HG03342 (cell line): ENCODE results near the gene CYP27B1.
A peak's percentile ranks its signal among the peaks of the same experiment; 100 is the strongest.

Experiments
- ATAC-seq: cut with Tn5 transposase; IDR thresholded peaks from one replicate; pipeline ENCODE4 v1.9.1; 2021; ENCODE audit warnings: mild to moderate bottlenecking, moderate library complexity; ENCODE audit not compliant: unreplicated experiment

Gene CYP27B1

DNA sequence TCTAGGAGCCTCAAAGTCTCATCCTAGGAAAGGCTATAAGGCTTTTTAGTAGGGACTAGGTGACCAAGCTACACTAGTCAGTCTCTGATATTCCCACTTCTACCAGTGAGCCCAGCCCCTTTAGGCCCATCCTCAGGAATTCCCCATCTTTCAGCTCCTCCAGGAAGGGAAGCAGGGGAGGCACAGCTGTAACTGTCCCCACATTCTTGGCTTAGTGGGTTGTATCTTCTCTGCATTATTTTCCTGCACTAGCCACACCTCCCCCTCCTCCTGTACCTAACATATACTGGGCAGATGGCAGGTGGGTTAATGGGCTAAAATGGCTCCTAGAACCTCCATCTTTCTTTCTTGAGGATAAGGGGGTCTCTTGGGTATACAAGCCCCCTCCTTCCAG lies 424 bp upstream of the CYP27B1 start:
- ATAC-seq = no peak

DNA sequence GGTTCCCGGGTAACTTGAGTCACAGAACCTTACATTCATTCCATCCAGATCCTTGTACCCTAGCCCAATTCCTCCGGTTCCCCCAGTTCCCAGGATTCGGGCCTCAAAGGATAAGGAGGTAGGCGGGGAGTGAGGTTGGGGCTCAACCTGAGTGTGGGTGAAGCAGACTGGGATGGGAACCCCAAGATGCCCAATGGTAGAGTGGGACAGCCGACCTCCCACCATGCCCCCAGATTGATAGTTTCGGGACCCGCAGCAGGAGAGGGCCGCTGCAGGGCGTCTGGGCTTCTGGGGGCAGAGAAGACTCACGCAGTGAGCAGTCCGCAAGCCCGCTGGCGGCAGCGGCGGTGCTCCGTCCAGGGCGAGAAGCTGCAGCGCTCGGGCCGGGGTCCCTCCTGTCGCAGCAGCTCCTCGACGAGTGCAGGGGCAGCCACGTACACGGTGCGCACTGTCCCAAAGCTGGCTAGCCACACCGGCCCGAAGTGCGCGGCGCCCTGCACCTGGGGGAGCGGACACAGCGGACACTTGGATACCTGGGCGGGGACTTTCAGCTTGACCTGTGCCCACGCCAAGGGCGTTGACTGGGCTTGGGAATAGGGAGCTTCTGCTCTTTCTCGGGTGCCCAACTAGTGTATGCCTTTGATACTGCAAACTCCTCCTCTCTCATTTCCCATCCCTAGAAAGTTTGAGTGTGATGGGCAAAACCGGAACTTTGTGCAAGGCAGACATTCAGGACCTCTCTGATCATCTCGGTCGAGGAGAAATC lies 997 bp downstream of the CYP27B1 start:
- ATAC-seq = peak; percentile 4

DNA sequence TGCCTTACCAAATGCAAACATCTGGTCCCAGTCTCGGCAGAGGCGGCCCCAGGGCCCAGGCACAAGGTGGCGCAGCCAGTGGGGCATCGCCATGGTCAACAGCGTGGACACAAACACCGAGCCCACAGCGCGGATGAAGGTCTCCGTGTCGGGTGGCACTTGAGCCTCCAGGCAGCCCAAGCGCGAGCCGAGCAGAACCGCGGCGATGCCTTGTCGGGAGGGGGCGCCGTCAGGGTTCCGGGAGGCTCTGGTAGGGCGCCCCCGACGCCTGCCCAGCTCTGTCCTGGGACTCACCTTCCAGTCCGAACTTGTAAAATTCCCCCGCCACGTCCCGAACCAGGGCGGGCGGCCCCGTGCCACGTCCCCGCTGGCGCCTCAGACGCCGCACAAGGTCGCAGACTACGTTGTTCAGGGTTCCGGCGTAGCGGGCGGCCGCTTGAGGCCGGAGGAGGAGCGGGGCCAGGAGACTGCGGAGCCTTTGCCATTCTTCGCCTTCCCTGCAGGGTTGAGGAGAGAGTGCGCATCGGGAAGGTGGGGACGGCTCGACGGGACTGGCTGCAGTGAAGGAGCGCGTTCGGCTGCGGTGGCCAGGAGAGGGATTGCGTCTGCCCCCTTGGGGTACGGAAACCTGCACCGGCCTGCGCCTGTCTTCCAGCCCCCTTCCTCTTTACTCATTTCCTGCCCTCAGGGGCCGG lies 1.7 kb downstream of the CYP27B1 start:
- ATAC-seq = peak; percentile 53

DNA sequence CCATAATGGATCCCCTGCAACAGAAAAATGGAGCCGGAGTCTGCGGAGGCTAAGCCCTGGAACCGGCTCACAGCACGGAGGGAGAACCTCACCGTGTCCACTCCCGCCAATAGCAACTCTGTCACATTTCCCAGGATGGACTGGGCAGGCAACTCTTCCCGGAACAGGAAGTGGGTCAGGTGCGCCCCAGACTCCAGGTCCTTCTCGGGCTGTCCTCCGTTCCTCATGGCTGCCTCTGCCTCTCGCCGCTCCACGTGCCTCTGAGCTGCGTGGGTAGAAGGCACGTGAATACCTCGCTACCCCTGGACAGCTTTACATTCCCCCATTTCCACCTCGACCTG lies 2.2 kb downstream of the CYP27B1 start:
- peak; percentile 8 for ATAC-seq

DNA sequence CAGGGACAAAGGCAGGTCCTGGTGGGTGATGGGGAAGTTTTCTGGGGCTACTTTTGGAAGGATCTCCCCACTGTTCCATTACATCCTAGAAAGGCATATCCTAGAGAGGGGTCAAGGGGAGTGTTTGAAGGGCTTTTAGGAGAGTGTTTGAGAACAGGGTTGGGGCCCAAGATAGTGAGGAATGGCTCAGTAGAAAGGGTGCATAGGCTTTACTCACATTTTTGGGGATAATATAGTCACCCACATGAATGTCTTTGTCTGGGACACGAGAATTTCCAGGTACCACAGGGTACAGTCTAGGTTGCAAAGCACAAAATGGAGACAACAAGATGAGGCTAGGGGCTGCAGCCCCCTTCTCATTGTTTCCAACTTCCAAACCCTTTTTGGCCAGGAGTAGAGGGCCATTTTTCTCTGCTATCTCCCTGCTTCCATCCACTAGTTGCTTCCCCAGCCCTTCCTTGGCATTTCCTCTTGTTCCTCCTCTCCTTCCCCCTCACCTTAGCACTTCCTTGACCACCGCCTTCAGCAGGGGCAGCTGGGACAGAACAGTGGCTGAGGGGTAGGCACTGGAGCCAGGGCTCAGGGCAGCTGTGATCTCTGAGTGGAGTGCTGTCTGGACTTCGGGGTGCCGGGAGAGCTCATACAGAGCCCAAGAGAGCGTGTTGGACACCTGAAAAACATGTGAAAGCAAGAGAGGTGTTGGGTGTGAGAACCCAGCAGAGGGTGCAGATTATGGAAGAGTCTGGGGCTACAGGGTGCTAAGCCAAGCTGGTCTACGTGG lies 2.8 kb downstream of the CYP27B1 start:
- no peak for ATAC-seq

DNA sequence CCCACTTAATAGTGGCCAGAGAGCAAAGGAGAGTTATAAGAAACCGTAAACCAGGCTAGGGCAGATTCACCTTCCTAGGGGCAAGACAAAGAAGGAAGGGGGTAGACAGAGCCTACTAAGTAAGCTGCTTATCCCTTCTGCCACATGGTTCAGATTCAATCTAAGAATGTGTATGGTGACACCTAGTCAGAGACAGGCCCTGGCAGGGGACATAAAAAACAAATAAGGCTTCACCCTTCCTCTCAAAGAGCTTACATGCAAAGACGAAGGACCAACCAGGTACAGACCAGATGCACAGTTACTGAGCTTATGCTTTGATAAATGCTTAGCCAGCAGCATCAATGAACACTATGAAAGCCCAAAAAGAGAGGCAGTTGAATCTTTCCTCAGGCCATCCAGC lies 4.4 kb downstream of the CYP27B1 start:
- ATAC-seq = no peak

DNA sequence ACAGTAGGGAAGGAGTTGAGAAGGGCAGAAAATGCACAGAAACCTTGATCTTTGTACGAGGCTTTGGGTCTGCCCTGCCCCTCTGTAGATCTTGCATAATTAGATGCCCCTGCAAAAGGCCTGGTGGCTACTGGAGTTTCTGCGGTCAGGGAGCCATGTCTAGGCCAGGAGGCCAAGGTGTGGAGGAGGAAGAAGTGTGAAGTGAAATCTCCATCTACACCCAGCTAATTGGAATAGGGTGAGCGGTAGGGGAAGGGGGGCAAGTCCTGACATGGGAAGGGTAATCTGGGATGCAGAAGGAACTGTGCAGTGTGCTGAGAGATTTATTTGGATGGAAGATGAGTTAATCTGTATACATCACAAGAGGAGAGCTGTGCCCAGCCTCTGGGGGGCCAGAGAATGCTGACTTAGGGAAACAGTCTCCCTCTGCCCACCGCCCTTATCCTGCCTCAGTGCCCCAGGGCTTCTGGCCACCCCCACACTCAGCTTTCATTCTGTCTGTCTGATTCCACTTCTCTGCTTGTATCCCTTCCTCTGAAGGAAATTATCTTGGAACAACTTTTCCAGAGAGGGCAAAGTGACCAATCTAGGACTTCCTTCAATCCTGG lies 5.4 kb downstream of the CYP27B1 start:
- no peak for ATAC-seq

DNA sequence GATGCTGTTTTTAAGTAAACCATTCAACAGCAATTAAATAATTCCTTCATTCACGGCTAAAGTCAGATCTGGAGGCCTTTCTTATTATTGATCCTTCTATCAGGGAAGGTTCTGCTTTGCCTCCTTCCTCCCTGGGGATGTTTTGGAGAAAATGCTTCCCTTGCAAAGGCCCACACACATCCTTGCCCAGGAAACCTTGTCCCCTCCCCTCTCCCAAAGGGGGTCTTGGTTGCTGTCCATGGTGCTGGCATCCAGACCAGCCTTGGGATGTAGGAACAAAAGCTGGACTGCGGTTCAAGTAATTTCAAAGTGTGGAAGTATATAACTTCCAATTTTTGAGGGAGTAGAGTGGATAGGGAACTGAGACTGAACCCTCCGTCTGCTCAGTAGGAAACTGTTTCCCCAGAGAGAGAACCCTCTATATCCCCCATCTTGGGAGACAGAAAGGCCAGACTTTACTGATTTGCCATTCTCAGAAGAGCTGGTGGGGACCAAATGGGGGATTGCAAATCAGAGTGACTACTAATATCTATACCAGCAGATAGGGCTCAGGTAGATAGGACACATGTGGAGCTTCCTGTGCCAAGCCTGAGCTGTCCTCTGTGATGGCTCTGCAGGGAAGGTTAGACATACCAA lies 6.4 kb downstream of the CYP27B1 start:
- ATAC-seq = no peak

DNA sequence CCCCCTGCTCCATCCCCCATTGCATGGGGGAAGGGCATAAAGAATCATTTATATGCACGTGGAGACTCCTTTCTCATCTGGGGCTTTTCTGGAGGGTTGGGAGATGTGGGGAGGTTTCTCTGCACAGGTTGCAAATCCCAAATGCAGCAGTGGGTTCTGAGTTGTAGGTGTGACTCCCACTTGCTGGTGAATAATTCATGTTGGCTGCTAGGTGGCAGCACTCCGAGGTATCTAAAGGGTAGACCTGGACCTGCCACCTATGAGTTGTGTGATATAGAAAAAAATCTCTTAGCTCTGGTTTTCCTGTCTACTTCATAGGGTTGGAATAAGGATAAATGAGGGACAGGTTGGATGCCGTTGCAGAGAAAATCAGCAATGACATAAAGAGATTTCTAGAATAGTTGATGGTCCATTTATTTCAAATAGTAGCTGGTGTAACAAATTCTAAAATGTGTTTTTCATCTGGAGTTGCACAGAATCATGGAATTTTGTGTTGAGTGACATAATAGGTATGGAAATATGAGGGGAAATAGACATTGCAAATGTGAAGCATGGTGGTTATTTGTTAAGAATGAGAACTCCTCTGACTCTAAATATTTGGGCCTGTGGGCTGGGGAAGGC lies 7.4 kb downstream of the CYP27B1 start:
- ATAC-seq = no peak

DNA sequence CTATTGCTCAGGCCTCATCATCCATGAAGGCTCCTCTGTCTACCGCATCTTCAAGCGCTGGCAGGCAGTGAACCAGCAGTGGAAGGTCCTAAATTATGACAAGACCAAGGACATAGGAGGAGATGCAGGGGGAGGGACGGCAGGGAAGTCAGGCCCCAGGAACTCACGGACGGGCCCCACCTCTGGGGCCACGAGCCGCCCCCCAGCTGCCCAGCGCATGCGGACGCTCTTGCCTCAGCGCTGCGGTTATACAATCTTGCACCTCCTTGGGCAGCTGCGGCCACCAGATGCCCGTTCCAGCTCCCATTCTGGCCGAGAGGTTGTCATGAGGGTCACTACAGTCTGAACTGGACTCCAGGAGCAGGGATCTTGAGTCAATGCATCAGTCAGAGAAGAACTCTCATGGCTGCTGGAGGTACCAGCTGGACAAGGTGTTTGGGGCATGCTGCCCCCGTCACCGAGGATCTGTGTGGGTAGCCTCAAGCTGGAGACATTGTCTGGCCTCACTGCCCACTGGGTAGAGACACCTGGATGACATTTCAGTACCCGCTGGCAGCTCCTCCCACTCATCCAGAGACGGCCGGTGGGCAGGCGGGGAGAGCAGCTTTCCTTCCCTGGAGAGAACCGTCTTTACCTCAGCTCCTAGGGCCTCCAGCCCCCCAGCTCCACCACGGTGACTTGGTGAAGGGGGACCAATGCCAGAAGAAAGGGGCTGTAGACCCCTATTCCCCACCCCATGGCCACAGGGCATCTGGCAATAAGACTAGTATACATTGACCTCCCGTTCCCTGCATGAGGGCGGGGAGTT lies 8.1 kb downstream of the CYP27B1 start:
- ATAC-seq = no peak

DNA sequence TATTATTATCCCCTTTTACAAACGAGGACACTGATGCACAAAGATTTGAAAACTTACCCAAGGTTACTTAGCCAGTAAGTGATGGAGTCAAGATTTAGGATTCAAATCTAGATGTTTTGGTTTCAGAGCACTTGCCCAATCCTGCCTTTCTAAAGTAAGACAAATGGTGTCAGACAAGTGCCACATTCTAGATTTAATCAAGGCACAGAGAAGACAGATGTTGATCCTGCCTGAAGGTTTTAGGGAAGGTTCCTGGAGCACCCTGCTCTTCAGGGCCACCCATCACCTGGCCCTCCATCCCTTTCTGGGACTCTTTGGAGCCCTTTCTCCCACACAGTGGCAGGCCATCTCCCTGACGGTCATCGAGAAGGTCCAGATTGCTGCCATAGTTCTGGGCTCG lies 9.1 kb downstream of the CYP27B1 start:
- ATAC-seq = no peak

DNA sequence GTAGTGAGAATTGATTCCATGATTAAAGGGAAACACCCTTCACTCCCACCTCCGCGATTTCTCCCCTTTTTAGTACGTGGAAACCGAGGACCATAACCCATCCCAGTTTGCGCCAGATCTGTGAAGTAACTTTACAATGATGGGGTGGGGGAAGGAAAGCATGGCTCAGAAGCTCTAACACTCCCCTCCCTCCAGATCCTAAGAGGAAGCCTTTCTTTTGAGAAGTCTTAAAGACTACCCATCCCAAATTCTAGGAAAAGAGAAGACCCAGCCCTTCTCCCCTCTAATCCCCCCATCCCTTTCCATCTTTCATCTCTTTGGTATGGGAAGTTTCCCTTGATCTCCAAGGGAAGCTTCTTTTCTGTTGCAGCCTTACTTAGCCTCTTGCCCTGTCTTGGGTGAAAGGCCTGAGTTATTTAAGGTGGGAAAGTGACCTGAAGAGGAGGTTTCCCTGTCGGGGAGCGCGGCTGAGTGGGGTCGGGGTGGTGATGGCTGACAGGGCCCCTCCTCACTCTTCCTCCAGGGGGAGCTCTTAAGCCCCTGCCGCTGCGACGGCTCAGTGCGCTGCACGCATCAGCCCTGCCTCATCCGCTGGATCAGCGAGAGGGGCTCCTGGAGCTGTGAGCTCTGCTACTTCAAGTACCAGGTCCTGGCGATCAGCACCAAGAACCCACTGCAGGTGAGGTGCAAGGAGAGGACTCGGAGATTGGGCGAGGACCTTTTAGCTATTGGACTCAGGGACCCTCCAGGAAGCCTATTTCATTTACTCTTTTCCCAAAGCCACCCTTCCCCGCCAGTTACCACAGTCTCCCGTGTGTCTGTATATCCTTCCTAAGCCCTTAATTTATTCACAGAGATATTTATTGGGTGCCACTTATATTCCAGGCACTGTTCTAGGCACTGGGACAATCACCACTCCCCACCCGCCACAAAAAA lies 10.2 kb downstream of the CYP27B1 start:
- peak; percentile 33 for ATAC-seq

DNA sequence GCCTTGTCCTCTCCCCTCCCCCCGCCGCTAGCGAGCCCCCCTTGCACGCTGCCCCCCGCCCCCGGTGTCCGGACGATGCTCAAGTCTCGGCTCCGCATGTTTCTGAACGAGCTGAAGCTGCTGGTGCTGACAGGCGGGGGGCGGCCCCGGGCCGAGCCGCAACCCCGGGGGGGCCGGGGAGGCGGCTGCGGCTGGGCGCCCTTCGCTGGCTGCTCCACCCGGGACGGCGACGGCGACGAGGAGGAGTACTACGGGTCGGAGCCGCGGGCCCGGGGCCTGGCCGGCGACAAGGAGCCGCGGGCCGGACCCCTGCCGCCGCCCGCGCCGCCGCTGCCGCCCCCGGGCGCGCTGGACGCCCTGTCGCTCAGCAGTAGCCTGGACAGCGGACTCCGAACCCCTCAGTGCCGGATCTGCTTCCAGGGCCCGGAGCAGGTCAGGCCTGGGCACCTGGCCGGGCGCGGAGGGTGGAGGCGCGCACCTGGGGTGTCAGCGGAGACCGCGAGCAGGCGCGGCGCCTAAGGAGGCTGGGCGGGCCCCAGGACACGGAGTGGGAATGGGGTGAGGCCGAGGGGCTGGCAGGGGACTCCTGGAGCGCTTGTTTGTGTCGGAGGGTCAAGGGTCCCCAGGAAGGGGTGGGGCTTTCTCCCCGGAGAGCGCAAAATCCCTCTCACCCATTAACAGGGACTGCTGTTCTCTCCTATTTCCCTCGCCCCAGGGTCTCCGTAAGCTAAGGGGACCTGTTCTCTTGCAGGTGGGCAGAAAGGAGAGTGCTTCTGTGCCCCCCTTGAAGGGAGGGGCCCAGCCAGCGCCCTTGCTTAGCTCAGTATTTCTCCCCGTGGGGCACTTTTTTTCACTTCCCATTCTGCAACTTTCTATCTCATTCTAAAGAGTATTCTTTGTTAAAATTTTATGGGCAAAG lies 11.2 kb downstream of the CYP27B1 start:
- no peak for ATAC-seq

DNA sequence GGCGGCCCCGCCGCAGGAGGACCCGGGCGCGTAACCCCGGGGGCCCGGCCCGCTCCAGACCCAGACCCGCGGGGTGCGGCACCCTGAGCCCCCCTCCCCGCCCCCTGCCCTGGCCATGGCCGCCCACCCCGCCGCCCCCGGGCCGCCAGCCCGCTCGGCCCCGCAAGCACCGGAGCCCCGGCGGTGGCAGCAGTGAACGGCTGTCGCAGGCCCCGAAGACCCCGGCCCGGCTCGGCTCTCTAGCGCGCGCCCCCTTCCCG lies 11.8 kb downstream of the CYP27B1 start:
- ATAC-seq = no peak

DNA sequence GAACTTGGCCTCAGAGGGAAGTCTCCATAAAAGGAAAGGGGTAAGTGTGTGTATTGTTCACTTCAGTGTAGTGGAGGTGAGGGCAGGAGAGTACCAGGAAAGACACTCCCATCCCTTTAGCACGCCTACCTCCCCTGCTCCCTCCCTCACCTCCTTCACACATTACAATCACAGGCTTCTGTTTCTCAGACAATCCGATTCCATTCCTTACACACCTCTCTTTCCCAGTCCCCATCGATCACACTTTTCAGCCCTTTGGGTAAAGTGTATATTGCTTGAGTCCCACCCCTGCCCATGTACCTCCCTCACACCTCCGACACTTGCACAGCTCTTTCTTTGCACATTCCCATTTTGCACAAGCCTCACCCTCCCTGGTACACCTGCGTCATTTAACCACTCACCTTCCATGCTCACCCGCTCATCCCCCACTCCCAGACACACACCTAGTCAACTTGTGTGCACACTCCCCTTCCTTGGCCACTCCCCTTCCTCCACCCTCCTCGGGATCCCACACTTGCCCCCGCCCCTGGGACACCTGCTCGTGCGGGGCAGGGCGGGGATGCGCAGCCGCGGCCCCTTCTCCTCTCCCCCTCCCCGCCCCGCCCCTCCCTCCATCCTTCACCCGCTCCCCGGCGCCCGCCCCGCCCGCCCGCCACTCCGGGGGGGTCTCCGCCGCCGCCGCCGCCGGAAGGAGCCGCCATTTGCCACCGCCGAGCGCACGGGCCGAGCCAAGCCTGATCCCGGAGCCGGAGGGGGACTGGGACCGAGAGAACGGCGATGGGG lies 12.3 kb downstream of the CYP27B1 start, which contains the start of gene MARCHF9:
Gene MARCHF9 (plus strand): TSS at position 693 of the 783 bp plus-strand sequence. CDS start 426 bp downstream, outside the sequence.
- ATAC-seq = peak; percentile 27

DNA sequence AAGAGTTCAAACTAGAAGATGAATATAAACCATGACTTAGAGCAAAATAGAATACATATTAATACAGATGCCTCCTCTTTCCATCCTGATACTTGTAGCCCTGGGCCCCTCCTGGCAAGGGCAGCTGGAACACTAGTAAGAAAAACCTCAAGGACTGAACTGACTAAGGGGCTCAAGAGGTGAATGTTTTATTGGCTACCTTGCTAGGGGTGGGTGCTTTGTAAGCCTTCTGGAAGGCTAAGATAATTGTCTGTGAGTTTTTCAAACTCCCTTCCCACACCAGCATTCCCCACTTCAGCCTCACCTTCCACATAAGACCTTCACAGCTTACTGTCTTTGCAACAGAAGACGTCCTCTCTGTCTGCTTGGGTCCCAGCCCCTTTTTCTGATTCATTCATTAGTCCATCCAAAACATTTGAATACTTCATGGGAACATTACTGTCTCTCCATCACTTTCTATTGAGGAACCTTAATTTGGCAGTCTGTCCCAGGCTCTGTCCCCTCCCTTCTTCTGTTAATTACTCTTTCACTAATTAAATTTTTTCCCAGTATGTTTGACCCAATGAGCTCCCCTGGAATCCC lies 13.0 kb downstream of the CYP27B1 start:
- ATAC-seq = no peak

DNA sequence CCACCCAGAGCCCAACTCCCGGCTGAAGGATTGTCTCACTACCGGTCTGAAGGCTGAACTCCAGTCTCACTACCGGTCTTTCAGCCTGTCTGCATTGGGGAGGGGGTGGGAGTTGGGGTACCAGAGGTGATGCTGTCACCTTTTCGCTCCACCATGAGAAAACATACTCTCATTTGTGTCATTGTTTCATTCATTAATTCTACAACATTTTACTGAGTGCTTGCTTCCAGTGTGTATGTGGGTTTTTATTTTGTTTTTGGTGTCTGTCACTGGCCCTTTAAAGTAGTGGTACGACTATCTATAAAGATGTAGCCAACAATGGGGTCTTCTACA lies 14.2 kb downstream of the CYP27B1 start:
- no peak for ATAC-seq
